Retinal pigment epithelial cell (primary cell): ENCODE data around the gene ELMO1.

Experiments used
- DNase-seq: peaks from one replicate; pipeline ENCODE4 v3.0.0-alpha.2; 2010; ENCODE audit warnings: low read depth
- H3K4me3 ChIP-seq: 2 replicates; pipeline ENCODE4 v1.5.1; 2011; ENCODE audit warnings: mild to moderate bottlenecking, low read length, control low read depth, moderate library complexity
- TF ChIP-seq, protein P1 (sequence below): conservative IDR thresholded peaks from 2 replicates; pipeline ENCODE4 v1.5.1; 2011; ENCODE audit warnings: low read depth, low read length, control low read depth, inconsistent platforms

ELMO1 gene

GRCh38 chr7:36887233-36887632, 561.4 kb downstream of the ELMO1 start:
- no peak overlapping the region for H3K4me3 ChIP-seq
- TF ChIP-seq, protein P1, sequence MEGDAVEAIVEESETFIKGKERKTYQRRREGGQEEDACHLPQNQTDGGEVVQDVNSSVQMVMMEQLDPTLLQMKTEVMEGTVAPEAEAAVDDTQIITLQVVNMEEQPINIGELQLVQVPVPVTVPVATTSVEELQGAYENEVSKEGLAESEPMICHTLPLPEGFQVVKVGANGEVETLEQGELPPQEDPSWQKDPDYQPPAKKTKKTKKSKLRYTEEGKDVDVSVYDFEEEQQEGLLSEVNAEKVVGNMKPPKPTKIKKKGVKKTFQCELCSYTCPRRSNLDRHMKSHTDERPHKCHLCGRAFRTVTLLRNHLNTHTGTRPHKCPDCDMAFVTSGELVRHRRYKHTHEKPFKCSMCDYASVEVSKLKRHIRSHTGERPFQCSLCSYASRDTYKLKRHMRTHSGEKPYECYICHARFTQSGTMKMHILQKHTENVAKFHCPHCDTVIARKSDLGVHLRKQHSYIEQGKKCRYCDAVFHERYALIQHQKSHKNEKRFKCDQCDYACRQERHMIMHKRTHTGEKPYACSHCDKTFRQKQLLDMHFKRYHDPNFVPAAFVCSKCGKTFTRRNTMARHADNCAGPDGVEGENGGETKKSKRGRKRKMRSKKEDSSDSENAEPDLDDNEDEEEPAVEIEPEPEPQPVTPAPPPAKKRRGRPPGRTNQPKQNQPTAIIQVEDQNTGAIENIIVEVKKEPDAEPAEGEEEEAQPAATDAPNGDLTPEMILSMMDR: no peak
- no peak for DNase-seq

DNA sequence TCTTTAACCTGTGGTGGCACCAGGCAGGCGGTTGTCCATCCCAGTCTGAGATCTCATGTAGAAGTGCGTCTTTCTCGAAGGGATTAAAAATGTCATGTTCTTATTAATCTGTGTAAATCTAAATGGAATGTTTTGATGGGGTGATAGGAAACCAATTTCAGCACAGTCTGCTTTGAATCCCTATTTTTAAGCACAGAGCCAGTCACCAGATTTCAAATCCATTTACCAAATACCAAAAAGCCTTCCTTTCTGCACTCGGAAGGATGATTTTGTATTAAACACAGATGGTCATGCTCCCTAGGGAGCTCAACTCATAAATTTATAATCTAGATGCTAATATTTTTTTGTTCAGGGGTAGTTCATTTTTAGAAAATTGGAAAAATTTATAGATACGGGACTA, 563.8 kb downstream of the ELMO1 start:
- no peak for DNase-seq
- TF ChIP-seq, protein P1: no peak

DNA sequence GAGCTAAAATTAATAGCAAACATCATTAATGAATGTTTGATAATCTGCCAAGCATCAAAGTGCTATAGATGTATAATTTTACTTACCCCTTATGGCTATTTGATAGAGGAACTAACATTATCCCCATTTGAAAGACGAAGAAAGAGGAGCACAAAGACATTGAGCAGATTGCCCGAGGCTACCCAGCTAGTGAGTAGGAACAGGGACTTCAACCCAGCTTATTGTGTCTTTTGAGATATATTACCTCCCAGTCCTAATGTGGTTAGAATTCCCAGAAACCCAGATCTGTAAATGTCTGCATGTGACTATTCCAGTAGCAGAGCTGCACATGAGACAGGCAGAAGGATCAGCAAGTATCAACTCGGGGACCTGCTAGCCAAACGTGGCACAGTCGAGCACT, 564.3 kb downstream of the ELMO1 start:
- TF ChIP-seq, protein P1: no peak
- DNase-seq: no peak
- H3K4me3 ChIP-seq: no peak overlapping the region

More for the DNA sequence above, 563.8 kb downstream of the ELMO1 start:
- no peak overlapping the region for H3K4me3 ChIP-seq

- DNase-seq: no peak
- TF ChIP-seq, protein P1: no peak
- H3K4me3 ChIP-seq: no peak overlapping the region
Observed at GRCh38 chr7:36881233-36881874, 567.3 kb downstream of the ELMO1 start.

- TF ChIP-seq, protein P1: no peak
- H3K4me3 ChIP-seq: no peak overlapping the region
- DNase-seq: no peak
Observed at GRCh38 chr7:36880108-36880507, 568.6 kb downstream of the ELMO1 start.

- no peak for DNase-seq
- TF ChIP-seq, protein P1: no peak
- no peak overlapping the region for H3K4me3 ChIP-seq
Observed at GRCh38 chr7:36879021-36879420, 569.6 kb downstream of the ELMO1 start.

GRCh38 chr7:36878288-36878687, 570.4 kb downstream of the ELMO1 start:
- no peak overlapping the region for H3K4me3 ChIP-seq
- no peak for DNase-seq
- TF ChIP-seq, protein P1: no peak
